WTC11 (cell line): ENCODE measurements around the gene BDKRB2. TPM values are rescaled to one million over a fixed set of nuclear protein-coding genes. Genes with fewer than 3 reads are reported as not detected.

Source experiments
- ATAC-seq: fragments of 200-7000 bp; cut with Tn5 transposase; 2 replicates; pipeline ENCODE4 v1.10.0; 2021; ENCODE audit warnings: mild to moderate bottlenecking, moderate library complexity
- CTCF ChIA-PET: fragments of 300-600 bp; sonication (Branson Sonifier 250); formaldehyde crosslinking; loops from one replicate; lab custom pipeline; 2021; ENCODE audit warnings: antibody characterized with exemption; lab: Charles Lee
- POLR2A ChIA-PET: fragments of 350-600 bp; sonication (Branson Sonifier 250); formaldehyde crosslinking; loops from one replicate; lab custom pipeline; 2021; ENCODE audit warnings: antibody characterized with exemption; lab: Charles Lee
- DNase-seq: peaks from one replicate; pipeline ENCODE4 v3.0.0; 2021; ENCODE audit warnings: low spot score
- H3K27ac Mint-ChIP-seq: 2 replicates; pipeline ENCODE4 v1.8.0; 2021; ENCODE audit warnings: mixed read lengths
- H3K27me3 Mint-ChIP-seq: 2 replicates; pipeline ENCODE4 v1.8.0; 2021; ENCODE audit warnings: low read depth, mild to moderate bottlenecking, moderate library complexity, mixed read lengths
- H3K36me3 Mint-ChIP-seq: 2 replicates; pipeline ENCODE4 v1.8.0; 2021; ENCODE audit warnings: mixed read lengths
- H3K4me1 Mint-ChIP-seq: 2 replicates; pipeline ENCODE4 v1.8.0; 2022; ENCODE audit warnings: mixed read lengths
- H3K4me3 Mint-ChIP-seq: 2 replicates; pipeline ENCODE4 v1.8.0; 2021; ENCODE audit warnings: mild to moderate bottlenecking, moderate library complexity, mixed read lengths
- H3K9me3 Mint-ChIP-seq: 2 replicates; pipeline ENCODE4 v1.8.0; 2021; ENCODE audit warnings: mixed read lengths
- ATF1 ChIP-seq: sonication (generic); formaldehyde crosslinking; IDR thresholded peaks from 2 replicates; pipeline ENCODE4 v1.8.1; 2023; ENCODE audit warnings: mild to moderate bottlenecking, moderate library complexity, missing genetic modification reagents
- E2F5 ChIP-seq: sonication (generic); formaldehyde crosslinking; IDR thresholded peaks from 2 replicates; pipeline ENCODE4 v1.8.1; 2022; ENCODE audit warnings: mild to moderate bottlenecking, moderate library complexity, missing genetic modification reagents
- EMX1 ChIP-seq: fragments of 250-450 bp; sonication (Bioruptor Pico); IDR thresholded peaks from 2 replicates; pipeline ENCODE4 v1.8.0; 2021; ENCODE audit warnings: mild to moderate bottlenecking
- ESRRA ChIP-seq: sonication (generic); formaldehyde crosslinking; IDR thresholded peaks from 2 replicates; pipeline ENCODE4 v1.8.1; 2022; ENCODE audit warnings: mild to moderate bottlenecking, missing genetic modification reagents, borderline replicate concordance
- GABPB1 ChIP-seq: sonication (generic); formaldehyde crosslinking; IDR thresholded peaks from 2 replicates; pipeline ENCODE4 v1.8.1; 2023; ENCODE audit warnings: mild to moderate bottlenecking, missing genetic modification reagents
- IRF2 ChIP-seq: sonication (generic); formaldehyde crosslinking; IDR thresholded peaks from 2 replicates; pipeline ENCODE4 v1.8.0; 2022; ENCODE audit warnings: low read depth, missing genetic modification reagents, borderline replicate concordance
- NFATC4 ChIP-seq: fragments of 250-450 bp; sonication (Bioruptor Pico); IDR thresholded peaks from 2 replicates; pipeline ENCODE4 v1.9.0; 2021; ENCODE audit warnings: mild to moderate bottlenecking
- PRDM15 ChIP-seq: sonication (generic); formaldehyde crosslinking; IDR thresholded peaks from 2 replicates; pipeline ENCODE4 v1.8.0; 2022; ENCODE audit warnings: missing genetic modification reagents
- PREB ChIP-seq: sonication (generic); formaldehyde crosslinking; IDR thresholded peaks from 2 replicates; pipeline ENCODE4 v1.8.1; 2022; ENCODE audit warnings: mild to moderate bottlenecking, missing genetic modification reagents, moderate library complexity, borderline replicate concordance
- RORB ChIP-seq: fragments of 250-450 bp; sonication (Bioruptor Pico); IDR thresholded peaks from 2 replicates; pipeline ENCODE4 v1.9.0; 2021; ENCODE audit warnings: mild to moderate bottlenecking
- SMAD4 ChIP-seq: sonication (generic); formaldehyde crosslinking; IDR thresholded peaks from 2 replicates; pipeline ENCODE4 v1.8.0; 2022; ENCODE audit warnings: mild to moderate bottlenecking, missing genetic modification reagents
- TEAD4 ChIP-seq: sonication (generic); formaldehyde crosslinking; IDR thresholded peaks from 2 replicates; pipeline ENCODE4 v1.8.0; 2022; ENCODE audit warnings: mild to moderate bottlenecking, missing genetic modification reagents
- ZNF138 ChIP-seq: sonication (generic); formaldehyde crosslinking; conservative IDR thresholded peaks from 2 replicates; pipeline ENCODE4 v1.8.1; 2022; ENCODE audit warnings: mild to moderate bottlenecking, moderate library complexity, missing genetic modification reagents
- ZNF281 ChIP-seq: sonication (generic); formaldehyde crosslinking; IDR thresholded peaks from 2 replicates; pipeline ENCODE4 v1.8.0; 2023; ENCODE audit warnings: mild to moderate bottlenecking, missing genetic modification reagents
- total RNA-seq: library from RNA; stranded (reverse); gene quantifications from 3 replicates; pipeline ENCODE4 v1.2.3, GENCODE V29; 2021
- TF ChIP-seq, protein P1 (sequence below): sonication (generic); formaldehyde crosslinking; conservative IDR thresholded peaks from 2 replicates; pipeline ENCODE4 v1.8.1; 2023; ENCODE audit warnings: mild to moderate bottlenecking, low read depth, missing genetic modification reagents, moderate library complexity
- TF ChIP-seq, protein P2 (sequence below): fragments of 200-600 bp; IDR thresholded peaks from 2 replicates; pipeline ENCODE4 v1.8.0; 2022; ENCODE audit warnings: antibody characterized with exemption
- TF ChIP-seq, protein P3 (sequence below): fragments of 250-450 bp; sonication (Bioruptor Pico); IDR thresholded peaks from 2 replicates; pipeline ENCODE4 v1.9.0; 2021; ENCODE audit warnings: moderate library complexity, mild to moderate bottlenecking, inconsistent platforms, borderline replicate concordance
- TF ChIP-seq, protein P4 (sequence below): sonication (generic); formaldehyde crosslinking; IDR thresholded peaks from 2 replicates; pipeline ENCODE4 v1.8.1; 2022; ENCODE audit warnings: low read depth, mild to moderate bottlenecking, moderate library complexity, missing genetic modification reagents, borderline replicate concordance

Gene BDKRB2
- total RNA-seq, 1 experiment from 2014 or later: 0.17 TPM

- no peak overlapping the region for H3K4me3 Mint-ChIP-seq
- CTCF ChIA-PET: interaction anchor here (1.1 kb wide), 1 partner anchor 168 kb away, joined by 4 read pairs; no protein-coding TSS in a partner anchor
- POLR2A ChIA-PET: no interaction called here
- peaks cover 21% of the 10 kb centered on the region for H3K9me3 Mint-ChIP-seq
- no peak for ATAC-seq
- no peaks in the 10 kb centered on the region for H3K4me1 Mint-ChIP-seq
- no peak for DNase-seq
- no peak overlapping the region for H3K27ac Mint-ChIP-seq
- TF ChIP-seq, protein P1, sequence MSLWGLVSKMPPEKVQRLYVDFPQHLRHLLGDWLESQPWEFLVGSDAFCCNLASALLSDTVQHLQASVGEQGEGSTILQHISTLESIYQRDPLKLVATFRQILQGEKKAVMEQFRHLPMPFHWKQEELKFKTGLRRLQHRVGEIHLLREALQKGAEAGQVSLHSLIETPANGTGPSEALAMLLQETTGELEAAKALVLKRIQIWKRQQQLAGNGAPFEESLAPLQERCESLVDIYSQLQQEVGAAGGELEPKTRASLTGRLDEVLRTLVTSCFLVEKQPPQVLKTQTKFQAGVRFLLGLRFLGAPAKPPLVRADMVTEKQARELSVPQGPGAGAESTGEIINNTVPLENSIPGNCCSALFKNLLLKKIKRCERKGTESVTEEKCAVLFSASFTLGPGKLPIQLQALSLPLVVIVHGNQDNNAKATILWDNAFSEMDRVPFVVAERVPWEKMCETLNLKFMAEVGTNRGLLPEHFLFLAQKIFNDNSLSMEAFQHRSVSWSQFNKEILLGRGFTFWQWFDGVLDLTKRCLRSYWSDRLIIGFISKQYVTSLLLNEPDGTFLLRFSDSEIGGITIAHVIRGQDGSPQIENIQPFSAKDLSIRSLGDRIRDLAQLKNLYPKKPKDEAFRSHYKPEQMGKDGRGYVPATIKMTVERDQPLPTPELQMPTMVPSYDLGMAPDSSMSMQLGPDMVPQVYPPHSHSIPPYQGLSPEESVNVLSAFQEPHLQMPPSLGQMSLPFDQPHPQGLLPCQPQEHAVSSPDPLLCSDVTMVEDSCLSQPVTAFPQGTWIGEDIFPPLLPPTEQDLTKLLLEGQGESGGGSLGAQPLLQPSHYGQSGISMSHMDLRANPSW: no peak
- H3K36me3 Mint-ChIP-seq: peaks cover 10% of the 10 kb centered on the region
- H3K27me3 Mint-ChIP-seq: no peaks in the 10 kb centered on the region
These were observed 64.7 kb downstream of the BDKRB2 start for GRCh38 chr14:96269359-96269710.

- no peak for DNase-seq
- no peak overlapping the region for H3K27ac Mint-ChIP-seq
- ChIA-PET POLR2A (no interaction called here), CTCF (interaction anchor here (7.6 kb wide), 1 partner anchor 170 kb away, joined by 94 read pairs; no protein-coding TSS in a partner anchor)
- ATAC-seq: no peak
- H3K27me3 Mint-ChIP-seq: no peaks in the 10 kb centered on the region
- peaks cover 21% of the 10 kb centered on the region for H3K9me3 Mint-ChIP-seq
- peaks cover 6% of the 10 kb centered on the region for H3K4me1 Mint-ChIP-seq
- H3K4me3 Mint-ChIP-seq: no peak overlapping the region
- H3K36me3 Mint-ChIP-seq: peaks cover 10% of the 10 kb centered on the region
- no peak for TF ChIP-seq ZNF138
- TF ChIP-seq, protein P2, sequence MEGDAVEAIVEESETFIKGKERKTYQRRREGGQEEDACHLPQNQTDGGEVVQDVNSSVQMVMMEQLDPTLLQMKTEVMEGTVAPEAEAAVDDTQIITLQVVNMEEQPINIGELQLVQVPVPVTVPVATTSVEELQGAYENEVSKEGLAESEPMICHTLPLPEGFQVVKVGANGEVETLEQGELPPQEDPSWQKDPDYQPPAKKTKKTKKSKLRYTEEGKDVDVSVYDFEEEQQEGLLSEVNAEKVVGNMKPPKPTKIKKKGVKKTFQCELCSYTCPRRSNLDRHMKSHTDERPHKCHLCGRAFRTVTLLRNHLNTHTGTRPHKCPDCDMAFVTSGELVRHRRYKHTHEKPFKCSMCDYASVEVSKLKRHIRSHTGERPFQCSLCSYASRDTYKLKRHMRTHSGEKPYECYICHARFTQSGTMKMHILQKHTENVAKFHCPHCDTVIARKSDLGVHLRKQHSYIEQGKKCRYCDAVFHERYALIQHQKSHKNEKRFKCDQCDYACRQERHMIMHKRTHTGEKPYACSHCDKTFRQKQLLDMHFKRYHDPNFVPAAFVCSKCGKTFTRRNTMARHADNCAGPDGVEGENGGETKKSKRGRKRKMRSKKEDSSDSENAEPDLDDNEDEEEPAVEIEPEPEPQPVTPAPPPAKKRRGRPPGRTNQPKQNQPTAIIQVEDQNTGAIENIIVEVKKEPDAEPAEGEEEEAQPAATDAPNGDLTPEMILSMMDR: no peak
- TF ChIP-seq GABPB1: no peak
- no peak for TF ChIP-seq ZNF281 (CRISPR knock-in tag)
- TF ChIP-seq EMX1 (CRISPR knock-in tag): no peak
- TF ChIP-seq ATF1: no peak
- TF ChIP-seq PRDM15 (CRISPR knock-in tag): no peak
- no peak for TF ChIP-seq ESRRA
- no peak for TF ChIP-seq TEAD4
- no peak for TF ChIP-seq PREB (CRISPR knock-in tag)
- no peak for TF ChIP-seq SMAD4 (CRISPR knock-in tag)
- TF ChIP-seq, protein P3, sequence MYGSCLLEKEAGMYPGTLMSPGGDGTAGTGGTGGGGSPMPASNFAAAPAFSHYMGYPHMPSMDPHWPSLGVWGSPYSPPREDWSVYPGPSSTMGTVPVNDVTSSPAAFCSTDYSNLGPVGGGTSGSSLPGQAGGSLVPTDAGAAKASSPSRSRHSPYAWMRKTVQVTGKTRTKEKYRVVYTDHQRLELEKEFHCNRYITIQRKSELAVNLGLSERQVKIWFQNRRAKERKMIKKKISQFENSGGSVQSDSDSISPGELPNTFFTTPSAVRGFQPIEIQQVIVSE (CRISPR knock-in tag): no peak
- no peak for TF ChIP-seq NFATC4 (CRISPR knock-in tag)
- TF ChIP-seq E2F5 (CRISPR knock-in tag): no peak
- TF ChIP-seq IRF2 (CRISPR knock-in tag): no peak
- no peak for TF ChIP-seq RORB (CRISPR knock-in tag)
- TF ChIP-seq, protein P4, sequence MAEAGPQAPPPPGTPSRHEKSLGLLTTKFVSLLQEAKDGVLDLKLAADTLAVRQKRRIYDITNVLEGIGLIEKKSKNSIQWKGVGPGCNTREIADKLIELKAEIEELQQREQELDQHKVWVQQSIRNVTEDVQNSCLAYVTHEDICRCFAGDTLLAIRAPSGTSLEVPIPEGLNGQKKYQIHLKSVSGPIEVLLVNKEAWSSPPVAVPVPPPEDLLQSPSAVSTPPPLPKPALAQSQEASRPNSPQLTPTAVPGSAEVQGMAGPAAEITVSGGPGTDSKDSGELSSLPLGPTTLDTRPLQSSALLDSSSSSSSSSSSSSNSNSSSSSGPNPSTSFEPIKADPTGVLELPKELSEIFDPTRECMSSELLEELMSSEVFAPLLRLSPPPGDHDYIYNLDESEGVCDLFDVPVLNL (CRISPR knock-in tag): no peak
These were observed 66.2 kb downstream of the BDKRB2 start for GRCh38 chr14:96270565-96271420.
